ENCODE results near the gene CDK5RAP1.

GRCh38 chr20:33407251-33407650 is 5.9 kb upstream of the CDK5RAP1 start:
- TF ChIP-seq TOX (CRISPR knock-in tag; IDR thresholded peaks at IDR 0.05; ENCODE audit: borderline replicate concordance) (no peak), PPARA (CRISPR knock-in tag; IDR thresholded peaks at IDR 0.05; ENCODE audit: borderline replicate concordance) (no peak), RARB (CRISPR knock-in tag; IDR thresholded peaks at IDR 0.05) (no peak), TCF4 (CRISPR knock-in tag; IDR thresholded peaks at IDR 0.05; ENCODE audit: borderline replicate concordance) (no peak)
- TF ChIP-seq, protein P1, sequence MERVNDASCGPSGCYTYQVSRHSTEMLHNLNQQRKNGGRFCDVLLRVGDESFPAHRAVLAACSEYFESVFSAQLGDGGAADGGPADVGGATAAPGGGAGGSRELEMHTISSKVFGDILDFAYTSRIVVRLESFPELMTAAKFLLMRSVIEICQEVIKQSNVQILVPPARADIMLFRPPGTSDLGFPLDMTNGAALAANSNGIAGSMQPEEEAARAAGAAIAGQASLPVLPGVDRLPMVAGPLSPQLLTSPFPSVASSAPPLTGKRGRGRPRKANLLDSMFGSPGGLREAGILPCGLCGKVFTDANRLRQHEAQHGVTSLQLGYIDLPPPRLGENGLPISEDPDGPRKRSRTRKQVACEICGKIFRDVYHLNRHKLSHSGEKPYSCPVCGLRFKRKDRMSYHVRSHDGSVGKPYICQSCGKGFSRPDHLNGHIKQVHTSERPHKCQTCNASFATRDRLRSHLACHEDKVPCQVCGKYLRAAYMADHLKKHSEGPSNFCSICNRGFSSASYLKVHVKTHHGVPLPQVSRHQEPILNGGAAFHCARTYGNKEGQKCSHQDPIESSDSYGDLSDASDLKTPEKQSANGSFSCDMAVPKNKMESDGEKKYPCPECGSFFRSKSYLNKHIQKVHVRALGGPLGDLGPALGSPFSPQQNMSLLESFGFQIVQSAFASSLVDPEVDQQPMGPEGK (CRISPR knock-in tag; IDR thresholded peaks at IDR 0.05; ENCODE audit: borderline replicate concordance), result no peak
